PC-3 (cell line): ENCODE measurements around the gene IL1RAPL2. TPM values are rescaled to one million over a fixed set of nuclear protein-coding genes. Genes with fewer than 3 reads are reported as not detected.

Experiments
- ATAC-seq: fragments of 200-7000 bp; cut with Tn5 transposase; 2 replicates; pipeline ENCODE4 v1.9.1; 2020; ENCODE audit warnings: mild to moderate bottlenecking, moderate library complexity
- BruUV-seq: library from RNA; stranded (reverse); fragments of 400-500 nt; replicated peaks from 2 replicates; lab custom pipeline; 2021; lab: Mats Ljungman, UMichigan
- CTCF ChIA-PET: fragments of 300-600 bp; sonication (Branson Sonifier 250); formaldehyde crosslinking; loops from one replicate; lab custom pipeline; 2022; ENCODE audit warnings: antibody characterized with exemption; lab: Charles Lee
- POLR2A ChIA-PET: fragments of 300-600 bp; sonication (Branson Sonifier 250); formaldehyde crosslinking; loops from one replicate; lab custom pipeline; 2022; ENCODE audit warnings: antibody characterized with exemption; ENCODE audit not compliant: unreplicated experiment; lab: Charles Lee
- DNase-seq: peaks from one replicate; pipeline ENCODE4 v3.0.0-alpha.2; 2015
- H2AFZ ChIP-seq: fragments of 300-600 bp; sonication (generic); 2 replicates; pipeline ENCODE4 v1.6.0; 2016; ENCODE audit warnings: antibody characterized with exemption, low read length
- H3F3A ChIP-seq: fragments of 300-600 bp; sonication (generic); one replicate; pipeline ENCODE4 v1.6.0; 2017; ENCODE audit warnings: antibody characterized with exemption, low read length, control low read depth, mild to moderate bottlenecking; ENCODE audit not compliant: unreplicated experiment
- H3K27ac ChIP-seq: fragments of 300-600 bp; sonication (generic); 2 replicates; pipeline ENCODE4 v1.5.1; 2016; ENCODE audit warnings: mild to moderate bottlenecking, low read length
- H3K27me3 ChIP-seq: fragments of 300-600 bp; sonication (generic); 2 replicates; pipeline ENCODE4 v1.6.1; 2016; ENCODE audit warnings: low read length, mixed read lengths
- H3K36me3 ChIP-seq: fragments of 300-600 bp; sonication (generic); 2 replicates; pipeline ENCODE4 v1.6.1; 2016; ENCODE audit warnings: low read depth, mixed run types, low read length, mixed read lengths
- H3K4me1 ChIP-seq: fragments of 300-600 bp; sonication (generic); 2 replicates; pipeline ENCODE4 v1.5.1; 2016; ENCODE audit warnings: low read length; ENCODE audit not compliant: insufficient read depth
- H3K4me2 ChIP-seq: fragments of 300-600 bp; sonication (generic); 2 replicates; pipeline ENCODE4 v1.6.0; 2016; ENCODE audit warnings: low read length
- H3K4me3 ChIP-seq: fragments of 300-600 bp; sonication (generic); 2 replicates; pipeline ENCODE4 v1.5.1; 2016; ENCODE audit warnings: mild to moderate bottlenecking, low read length, mixed read lengths
- H3K79me2 ChIP-seq: fragments of 300-600 bp; sonication (generic); 2 replicates; pipeline ENCODE4 v1.6.1; 2017; ENCODE audit warnings: low read length, mixed read lengths
- H3K9ac ChIP-seq: fragments of 300-600 bp; sonication (generic); 2 replicates; pipeline ENCODE4 v1.6.0; 2016; ENCODE audit warnings: mild to moderate bottlenecking, low read length
- H3K9me2 ChIP-seq: fragments of 300-600 bp; sonication (generic); replicated peaks from 2 replicates; pipeline ENCODE4 v1.6.1; 2016; ENCODE audit warnings: mixed run types, low read length, mixed read lengths
- H3K9me3 ChIP-seq: fragments of 300-600 bp; sonication (generic); 2 replicates; pipeline ENCODE4 v1.6.1; 2016; ENCODE audit warnings: low read length, mixed read lengths
- H4K20me1 ChIP-seq: fragments of 300-600 bp; sonication (generic); 2 replicates; pipeline ENCODE4 v1.6.1; 2016; ENCODE audit warnings: low read length, mixed read lengths
- CTCF ChIP-seq: fragments of 300-600 bp; sonication (generic); conservative IDR thresholded peaks from 2 replicates; pipeline ENCODE4 v1.5.1; 2017; ENCODE audit warnings: antibody characterized with exemption, low read depth, mild to moderate bottlenecking, low read length
- EZH2 ChIP-seq: fragments of 300-600 bp; sonication (generic); IDR thresholded peaks from one replicate; pipeline ENCODE4 v1.6.1; 2017; ENCODE audit warnings: antibody characterized with exemption, mild to moderate bottlenecking, low read length; ENCODE audit not compliant: unreplicated experiment
- EZH2phosphoT487 ChIP-seq: fragments of 300-600 bp; sonication (generic); IDR thresholded peaks from 2 replicates; pipeline ENCODE4 v1.6.1; 2018; ENCODE audit warnings: mild to moderate bottlenecking, antibody characterized with exemption, low read length, borderline replicate concordance
- intact Hi-C: fragments of 100-400 bp; cut with micrococcal nuclease; formaldehyde crosslinking; loops from 2 replicates; pipeline ENCODE4 v1.9.0; 2023
- total RNA-seq: library from RNA; depleted of rRNA; stranded (reverse); fragments of >200 nt; gene quantifications from 2 replicates; pipeline ENCODE4 v1.2.3, GENCODE V29; 2014

The IL1RAPL2 gene
- total RNA-seq, 1 experiment from 2014 or later, result 0.62 TPM

GRCh38 chrX:105307762-105308161 lies 741.8 kb downstream of the IL1RAPL2 start:
- Histone ChIP-seq H2AFZ (no peak overlapping the region), H3F3A (no peaks in the 10 kb centered on the region), H3K27ac (no peak overlapping the region), H3K9me2 (no peaks in the 10 kb centered on the region), H4K20me1 (no peaks in the 10 kb centered on the region), H3K79me2 (no peaks in the 10 kb centered on the region), H3K9me3 (no peaks in the 10 kb centered on the region), H3K9ac (no peak overlapping the region), H3K27me3 (no peaks in the 10 kb centered on the region), H3K4me3 (no peak overlapping the region), H3K4me1 (peaks cover 17% of the 10 kb centered on the region), H3K36me3 (no peaks in the 10 kb centered on the region), H3K4me2 (no peak overlapping the region)
- TF ChIP-seq EZH2 (no peak), CTCF (no peak), EZH2phosphoT487 (no peak)
- ATAC-seq (no peak), DNase-seq (peak; percentile 43)
- ChIA-PET CTCF (no interaction called here), POLR2A (no interaction called here)
- intact Hi-C loops, result no loop called here
- BruUV-seq, result no TSS peak

- peaks cover 36% of the 10 kb centered on the region for H3K4me1 ChIP-seq
- no peaks in the 10 kb centered on the region for H3K79me2 ChIP-seq
- intact Hi-C loops, result loop anchor here (5.0 kb wide), 2 partner anchors 121 to 149 kb away; no protein-coding TSS in a partner anchor
- peaks cover 4% of the 10 kb centered on the region for H3F3A ChIP-seq
- ATAC-seq (peak; percentile 70), DNase-seq (peak; percentile 81)
- H3K9ac ChIP-seq, result peak overlapping the region; percentile 76
- POLR2A ChIA-PET, result no interaction called here
- peak overlapping the region; percentile 81 for H3K4me2 ChIP-seq
- peak overlapping the region; percentile 95 for H3K27ac ChIP-seq
- no TSS peak for BruUV-seq
- H3K9me2 ChIP-seq, result no peaks in the 10 kb centered on the region
- H3K36me3 ChIP-seq, result no peaks in the 10 kb centered on the region
- H3K4me3 ChIP-seq, result peak overlapping the region; percentile 61
- no peak for TF ChIP-seq CTCF
- TF ChIP-seq EZH2, result no peak
- no peak for TF ChIP-seq EZH2phosphoT487
- H3K27me3 ChIP-seq, result no peaks in the 10 kb centered on the region
- CTCF ChIA-PET, result interaction anchor here (0.5 to 0.7 kb wide), 2 partner anchors 92 to 239 kb away, joined by 3 to 6 read pairs; no protein-coding TSS in a partner anchor
- no peaks in the 10 kb centered on the region for H4K20me1 ChIP-seq
- no peak overlapping the region for H2AFZ ChIP-seq
- no peaks in the 10 kb centered on the region for H3K9me3 ChIP-seq
Measured at GRCh38 chrX:105313596-105313995, 747.6 kb downstream of the IL1RAPL2 start.

GRCh38 chrX:105314458-105314857 lies 748.5 kb downstream of the IL1RAPL2 start:
- Histone ChIP-seq H3K4me1 (peaks cover 36% of the 10 kb centered on the region), H3K4me2 (peak overlapping the region; percentile 81), H3K27me3 (no peaks in the 10 kb centered on the region), H3K36me3 (no peaks in the 10 kb centered on the region), H4K20me1 (no peaks in the 10 kb centered on the region), H2AFZ (peak overlapping the region; percentile 36; the same call in 1 of the 2 replicates), H3K9me2 (no peaks in the 10 kb centered on the region), H3K4me3 (peak overlapping the region; percentile 61), H3K27ac (peak overlapping the region; percentile 95), H3K9ac (peak overlapping the region; percentile 76), H3K9me3 (no peaks in the 10 kb centered on the region), H3K79me2 (no peaks in the 10 kb centered on the region), H3F3A (peaks cover 4% of the 10 kb centered on the region)
- POLR2A ChIA-PET, result no interaction called here
- no TSS peak for BruUV-seq
- intact Hi-C loops, result loop anchor here (1.0 to 5.0 kb wide), 6 partner anchors 10 to 386 kb away; no protein-coding TSS in a partner anchor
- DNase-seq (peak; percentile 91), ATAC-seq (peak; percentile 92)
- TF ChIP-seq CTCF (no peak), EZH2phosphoT487 (no peak), EZH2 (no peak)
- CTCF ChIA-PET, result no interaction called here
